ENCODE data around the gene SEMG1.

The SEMG1 gene, protein sequence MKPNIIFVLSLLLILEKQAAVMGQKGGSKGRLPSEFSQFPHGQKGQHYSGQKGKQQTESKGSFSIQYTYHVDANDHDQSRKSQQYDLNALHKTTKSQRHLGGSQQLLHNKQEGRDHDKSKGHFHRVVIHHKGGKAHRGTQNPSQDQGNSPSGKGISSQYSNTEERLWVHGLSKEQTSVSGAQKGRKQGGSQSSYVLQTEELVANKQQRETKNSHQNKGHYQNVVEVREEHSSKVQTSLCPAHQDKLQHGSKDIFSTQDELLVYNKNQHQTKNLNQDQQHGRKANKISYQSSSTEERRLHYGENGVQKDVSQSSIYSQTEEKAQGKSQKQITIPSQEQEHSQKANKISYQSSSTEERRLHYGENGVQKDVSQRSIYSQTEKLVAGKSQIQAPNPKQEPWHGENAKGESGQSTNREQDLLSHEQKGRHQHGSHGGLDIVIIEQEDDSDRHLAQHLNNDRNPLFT

DNA sequence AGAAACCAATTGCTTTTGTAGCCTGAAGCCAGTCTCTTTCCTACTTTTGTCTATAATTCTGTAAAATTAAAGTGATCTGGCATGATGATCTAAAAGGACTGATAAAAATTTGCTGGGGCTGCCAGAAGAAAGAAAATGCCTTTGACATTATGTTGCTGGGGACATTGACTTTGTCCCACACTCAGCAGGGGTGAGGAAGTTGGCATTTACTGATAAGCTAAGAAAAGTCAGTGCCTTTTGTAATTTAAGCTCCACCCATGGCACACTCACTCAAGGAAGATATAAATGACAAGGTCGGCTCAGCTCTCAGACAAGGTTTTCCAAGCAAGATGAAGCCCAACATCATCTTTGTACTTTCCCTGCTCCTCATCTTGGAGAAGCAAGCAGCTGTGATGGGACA, at the start of gene SEMG1:
TSS of gene SEMG1 (plus strand) at position 309 of the 400 bp plus-strand sequence. CDS start at position 330, 21 bp downstream.
- DNase-seq = no peak

DNA sequence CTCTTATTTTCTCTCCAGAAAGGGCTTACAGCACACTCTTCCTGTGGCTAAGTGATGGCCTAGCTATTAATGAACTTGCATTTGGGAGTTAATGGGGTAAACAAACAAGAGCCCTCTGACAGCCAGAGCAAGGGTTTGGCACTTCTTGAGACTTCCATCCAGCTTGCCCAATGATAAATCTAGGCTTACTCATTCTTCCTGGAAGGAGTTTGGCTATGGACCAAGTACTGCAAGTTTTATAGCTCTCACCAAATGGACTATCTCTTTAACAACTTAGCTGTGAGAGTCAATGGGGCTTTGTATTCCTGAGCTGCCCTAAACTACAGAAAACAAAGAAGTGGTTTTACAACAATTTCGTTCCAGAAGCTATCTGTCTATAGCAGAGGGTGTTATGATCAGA, 48.9 kb upstream of the SEMG1 start:
- no peak for DNase-seq

DNA sequence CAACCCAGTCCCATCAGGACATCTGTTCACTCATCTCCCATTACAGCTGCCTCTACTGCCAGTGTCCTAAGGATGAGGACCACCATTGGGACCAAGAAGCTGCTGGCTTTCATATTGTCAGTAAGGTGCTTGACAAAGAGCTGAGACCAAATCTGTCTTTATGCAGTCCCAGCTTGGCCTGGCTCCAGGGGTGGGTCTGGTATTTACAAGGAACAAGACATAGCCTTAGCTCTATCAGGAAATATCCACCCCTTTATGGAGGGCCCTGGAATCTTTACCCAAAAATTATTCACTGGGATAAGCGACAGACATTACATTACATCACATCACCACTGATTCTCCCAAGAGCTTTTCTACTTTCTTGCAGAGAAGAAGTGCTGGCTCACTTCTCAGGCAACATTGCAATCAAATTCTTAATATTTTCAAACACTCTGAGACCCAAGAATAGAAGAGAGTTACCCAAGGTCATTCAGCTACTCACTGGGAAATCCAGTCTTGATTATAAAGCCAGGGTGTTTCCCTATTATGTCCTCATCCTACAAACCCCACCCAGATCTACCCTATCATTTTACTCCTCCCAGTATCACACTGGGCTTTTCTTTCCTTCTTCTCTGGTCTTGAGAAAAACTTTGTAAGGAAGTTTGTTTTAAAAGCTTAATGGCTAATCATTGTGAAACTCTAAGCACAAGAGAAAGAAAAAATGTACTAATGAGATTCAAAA, 43.6 kb upstream of the SEMG1 start:
- no peak for DNase-seq

DNA sequence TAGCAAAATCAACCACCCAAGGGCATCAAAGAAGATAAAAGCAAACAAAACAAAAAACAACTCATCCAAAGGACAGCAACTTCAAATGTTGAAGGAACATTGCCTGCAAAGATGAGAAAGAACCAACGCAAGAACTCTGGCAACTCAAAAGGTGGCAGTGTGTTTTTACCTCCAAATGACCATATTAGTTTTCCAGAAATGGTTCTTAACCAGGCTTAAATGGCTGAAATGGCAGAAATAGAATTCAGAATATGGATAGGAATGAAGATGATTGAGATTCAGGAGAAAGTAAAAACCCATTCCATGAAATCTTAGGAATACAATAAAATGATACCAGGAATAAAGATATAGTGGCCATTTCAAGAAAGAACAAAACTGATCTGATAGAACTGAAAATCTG, 41.9 kb upstream of the SEMG1 start:
- no peak for DNase-seq

DNA sequence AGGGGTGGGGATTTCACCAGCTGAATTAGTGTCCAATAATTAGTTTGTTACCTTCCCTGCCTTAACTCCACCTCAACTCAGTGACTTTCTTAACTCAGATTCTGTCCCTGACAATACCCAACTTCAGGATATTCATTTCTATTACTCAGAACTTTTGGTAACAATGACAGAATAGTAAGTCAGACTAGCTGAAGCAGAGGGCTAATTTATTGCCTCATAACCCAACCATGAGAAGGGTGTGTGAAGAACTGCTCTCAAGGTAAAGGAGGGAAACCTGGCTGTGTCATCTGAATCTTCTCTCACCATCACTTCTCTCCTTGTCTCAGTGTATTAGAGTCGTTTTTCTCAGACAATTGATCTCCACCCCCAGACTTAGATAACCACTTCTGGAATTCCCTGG, 33.3 kb upstream of the SEMG1 start:
- DNase-seq = no peak

DNA sequence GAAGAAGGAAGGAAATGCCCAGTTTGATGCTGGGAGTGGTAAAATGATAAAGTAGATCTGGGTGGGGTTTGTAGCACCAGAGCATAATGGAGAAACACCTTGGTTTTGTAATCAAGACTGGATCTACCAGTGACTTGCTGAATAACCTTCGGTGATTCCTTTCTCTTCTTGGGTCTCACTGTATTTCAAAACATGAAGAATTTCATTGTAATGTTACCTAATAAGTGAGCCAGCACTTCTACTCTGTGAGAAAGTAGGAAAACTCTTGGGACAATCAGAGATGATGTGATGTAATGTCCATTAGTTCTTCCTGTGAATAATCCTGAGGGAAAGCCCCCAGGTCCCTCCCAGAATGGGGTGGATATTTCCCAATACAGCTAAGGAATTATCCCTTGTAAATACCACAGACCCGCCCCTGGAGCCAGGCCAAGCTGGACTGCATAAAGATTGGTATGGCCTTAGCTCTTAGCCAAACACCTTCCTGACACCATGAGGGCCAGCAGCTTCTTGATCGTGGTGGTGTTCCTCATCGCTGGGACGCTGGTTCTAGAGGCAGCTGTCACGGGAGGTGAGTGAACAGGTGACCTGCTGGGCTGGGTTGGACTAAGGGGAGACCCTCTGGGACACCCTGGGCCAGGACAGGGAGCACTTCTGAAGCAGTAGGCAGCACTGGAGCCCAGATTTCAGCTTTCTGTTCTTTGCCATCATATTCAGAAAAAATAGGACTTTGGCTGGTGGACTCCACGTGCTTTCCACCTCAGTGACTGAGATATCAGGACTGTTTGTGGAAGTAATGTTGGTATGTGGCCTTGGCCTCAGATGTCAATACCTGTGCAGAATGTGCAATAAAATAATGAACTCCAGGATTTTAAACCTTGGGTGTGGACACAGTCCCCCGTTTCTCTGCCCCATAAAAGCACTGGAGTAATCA, 32.1 kb upstream of the SEMG1 start, which contains the start of gene PI3:
TSS of gene PI3 (plus strand) at position 469 of the 931 bp plus-strand sequence. CDS start at position 490, 21 bp downstream.
- DNase-seq = no peak

DNA sequence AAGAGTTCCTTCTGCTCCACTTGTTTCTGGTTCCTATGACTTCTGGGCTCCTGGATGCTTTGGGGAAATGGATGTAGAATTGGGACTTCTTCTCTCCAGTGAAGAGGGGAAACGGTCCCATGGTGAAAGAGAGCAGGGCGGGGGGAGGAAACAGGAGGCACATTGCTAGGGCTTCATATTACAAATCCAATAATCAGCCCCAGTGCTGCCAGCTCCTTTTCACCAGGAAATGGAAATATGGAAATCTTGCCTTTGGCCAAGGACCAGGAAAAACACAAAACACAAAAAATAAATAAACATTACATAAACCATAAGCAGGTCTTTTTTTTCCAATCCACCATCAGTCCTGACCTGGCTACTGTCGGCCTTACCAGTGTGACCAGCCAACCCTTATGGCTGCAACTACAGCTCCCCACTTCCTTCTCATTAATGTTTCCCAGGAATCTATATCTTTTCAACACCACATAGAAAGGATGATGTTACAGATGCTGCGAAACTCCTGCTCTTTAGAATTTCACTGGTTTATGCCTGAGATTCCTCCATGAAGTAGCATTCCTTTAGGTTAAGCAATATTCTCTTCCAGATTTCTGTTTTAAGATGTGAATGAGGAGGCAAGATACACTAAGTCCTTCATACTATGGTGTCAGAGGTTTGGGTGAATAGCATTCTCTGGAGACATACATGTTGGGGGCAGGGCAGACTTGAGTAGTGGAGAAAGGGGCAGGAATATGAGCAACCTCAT, 30.1 kb upstream of the SEMG1 start:
- DNase-seq = no peak

DNA sequence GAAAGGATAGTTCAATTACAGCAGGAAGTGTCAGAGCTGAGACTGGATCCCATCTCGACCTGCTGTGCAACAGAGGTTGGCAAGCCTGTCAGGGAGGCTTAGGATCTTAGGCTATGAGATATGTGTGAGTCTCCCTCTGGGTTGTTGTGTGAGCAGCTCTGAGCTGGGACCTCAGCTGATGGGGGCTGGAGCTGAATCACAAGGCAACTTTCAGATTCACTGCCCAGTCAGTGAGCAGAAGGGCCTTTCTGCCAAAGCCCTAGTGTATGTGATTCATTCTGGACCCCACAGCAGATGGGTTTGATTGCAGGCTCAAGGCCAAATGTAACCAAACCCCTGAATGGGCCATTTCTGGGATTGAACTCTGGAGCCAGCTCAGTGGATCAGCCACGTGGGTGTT, 27.7 kb upstream of the SEMG1 start:
- no peak for DNase-seq

DNA sequence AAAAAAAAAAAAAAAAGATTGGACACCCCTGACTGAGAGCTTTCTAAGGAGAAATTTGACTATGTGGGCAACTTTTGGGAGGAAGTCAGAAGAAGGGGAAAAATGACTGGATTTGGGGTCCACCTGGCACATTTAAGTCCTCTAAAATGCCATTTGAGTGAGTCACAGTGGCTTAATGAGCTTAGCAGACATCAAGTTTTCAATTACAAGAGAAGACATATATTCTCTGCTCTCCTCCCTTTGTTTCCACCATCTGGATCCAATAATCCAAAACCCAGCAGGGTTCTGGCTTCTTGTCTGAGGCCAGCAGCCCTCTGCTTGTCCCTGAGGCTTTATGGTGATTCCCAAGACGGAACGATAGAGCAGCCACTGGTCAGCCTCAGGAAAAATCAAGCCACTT, 25.2 kb upstream of the SEMG1 start:
- DNase-seq = no peak

DNA sequence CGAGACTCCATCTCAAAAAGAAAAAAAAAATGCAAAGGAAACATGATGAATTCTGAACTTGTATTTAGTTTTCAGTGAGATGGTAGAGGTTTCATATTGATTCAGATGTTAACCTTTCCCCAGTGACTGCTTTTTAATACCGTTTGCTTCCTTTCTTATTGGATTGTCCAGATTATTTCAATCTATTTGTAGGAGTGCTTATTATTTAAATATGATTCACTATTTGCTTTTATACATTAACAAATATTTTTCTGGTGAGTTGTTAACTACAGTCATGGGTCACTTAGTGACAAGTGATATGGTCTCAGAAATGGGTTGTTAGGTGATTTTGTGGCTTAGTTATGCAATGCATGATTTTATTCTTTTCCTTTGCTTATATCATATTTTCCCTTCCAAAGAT, 23.7 kb upstream of the SEMG1 start:
- no peak for DNase-seq

DNA sequence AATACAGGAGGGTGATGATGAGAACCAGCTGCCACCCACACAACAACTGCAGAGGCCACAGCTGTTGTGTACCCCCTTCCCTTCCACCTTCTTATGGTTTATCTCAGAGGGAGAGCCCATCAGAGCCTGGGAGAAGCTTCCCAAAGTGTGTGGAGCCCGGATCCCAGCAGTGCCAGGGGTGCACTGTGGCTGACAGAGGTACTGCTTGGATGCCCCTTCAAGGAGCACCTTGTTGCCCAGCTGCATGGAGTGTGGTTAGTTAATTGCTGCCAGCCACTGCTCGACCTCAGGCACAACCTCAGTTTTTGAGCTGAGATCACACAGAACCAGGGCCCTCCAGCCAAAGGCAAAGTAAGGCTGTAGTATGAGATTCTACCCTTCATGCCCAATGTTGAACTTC, 19.1 kb upstream of the SEMG1 start:
- no peak for DNase-seq

DNA sequence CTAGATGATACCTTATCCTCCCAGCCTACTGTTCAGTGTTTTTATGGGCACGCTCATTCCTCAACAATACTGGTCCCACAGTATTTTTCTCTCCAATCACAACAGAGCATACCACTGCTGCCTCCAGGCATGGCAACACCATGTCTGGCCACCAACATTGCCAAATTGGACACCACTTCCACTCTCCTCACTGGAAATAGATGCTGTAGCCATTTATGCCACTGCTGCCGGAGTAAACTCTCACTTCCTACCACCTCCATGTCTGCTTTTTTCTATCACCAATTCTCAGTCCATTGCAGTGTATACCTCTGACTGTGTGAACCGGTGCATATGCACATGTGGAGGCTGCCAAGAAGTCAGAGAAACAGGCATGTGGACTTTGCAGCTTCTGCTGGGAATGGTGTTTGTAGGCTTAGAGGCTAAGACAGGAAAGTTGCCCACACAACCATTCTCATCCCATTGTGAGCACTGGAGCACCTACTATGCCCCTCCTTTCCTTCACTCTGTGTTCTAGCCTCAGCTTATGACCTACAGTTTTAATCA, 17.7 kb upstream of the SEMG1 start:
- DNase-seq = no peak

DNA sequence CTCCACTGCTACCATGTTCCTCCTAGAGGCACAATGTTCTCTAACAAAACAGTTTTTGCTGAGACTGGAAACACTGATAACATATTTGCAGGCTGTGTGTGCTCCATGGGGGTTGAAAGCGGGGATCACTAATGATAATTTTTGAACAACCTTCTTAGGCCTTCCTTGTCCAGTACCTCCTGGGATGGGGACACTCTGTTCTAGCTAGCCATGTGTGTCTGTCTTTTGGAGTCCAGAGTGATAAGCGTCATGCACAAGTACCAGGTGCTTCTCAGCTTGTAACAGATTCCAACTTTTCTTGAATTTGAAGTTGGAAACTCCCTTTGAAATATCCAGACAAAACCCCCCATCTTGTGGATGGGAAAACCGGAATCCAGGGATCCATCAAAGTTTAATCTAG, 17.0 kb upstream of the SEMG1 start:
- DNase-seq = no peak

DNA sequence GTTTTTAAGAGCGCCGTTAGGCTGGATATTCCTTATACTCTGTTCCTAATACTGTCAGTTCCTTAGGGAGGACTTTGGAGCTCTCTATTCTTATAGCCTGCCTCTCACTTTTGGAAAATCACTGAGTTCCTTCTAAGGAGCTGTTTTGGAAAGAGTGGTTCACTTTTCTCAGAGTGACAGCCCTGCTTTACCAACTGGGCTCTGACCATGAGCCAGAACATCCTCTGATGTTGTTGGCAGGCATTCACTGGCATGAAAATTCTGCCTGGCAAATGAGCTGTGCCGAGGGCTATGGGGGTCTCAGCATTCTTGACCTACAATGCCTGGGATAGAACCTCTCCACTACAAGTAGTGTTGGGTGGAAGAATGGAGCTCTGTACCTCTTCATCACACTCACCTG, 14.9 kb upstream of the SEMG1 start:
- DNase-seq = no peak

DNA sequence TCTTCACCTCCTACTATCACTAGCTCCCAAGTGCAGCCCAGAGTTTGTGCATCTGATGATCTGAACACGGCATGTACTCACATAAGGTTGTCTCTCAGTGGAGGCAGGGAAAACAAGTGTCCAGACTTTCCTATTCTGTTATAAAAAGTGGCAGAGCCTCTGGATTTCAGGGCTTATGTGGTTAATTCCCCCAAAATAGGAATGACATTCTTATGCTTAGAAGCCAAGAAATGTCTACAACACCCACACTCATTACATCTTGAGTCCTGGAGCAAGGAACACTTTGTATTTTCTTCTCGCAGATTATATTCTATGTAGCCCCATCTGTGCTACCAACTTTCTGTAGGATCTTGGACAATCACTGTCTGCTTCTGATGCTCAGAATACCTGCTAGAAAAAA, 13.5 kb upstream of the SEMG1 start:
- no peak for DNase-seq

DNA sequence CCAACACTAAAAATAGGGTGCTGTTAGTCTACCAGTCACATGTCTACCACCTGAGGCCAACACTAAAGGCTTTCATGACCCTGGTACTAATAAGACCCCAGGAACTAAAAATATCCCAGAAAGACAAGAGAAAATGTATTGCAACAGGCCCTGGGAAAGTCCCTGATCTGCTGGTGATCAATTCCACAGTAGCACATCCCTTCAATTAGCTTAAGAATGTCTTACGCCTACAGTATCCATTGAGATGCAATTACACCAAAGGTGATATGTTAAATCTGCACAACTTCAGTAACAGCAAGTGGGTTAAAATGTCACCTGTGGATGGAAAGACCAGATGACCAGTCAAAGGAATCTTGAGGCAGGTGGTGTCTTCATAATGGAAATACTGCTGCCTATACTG, 3.1 kb downstream of the SEMG1 start:
- no peak for DNase-seq

DNA sequence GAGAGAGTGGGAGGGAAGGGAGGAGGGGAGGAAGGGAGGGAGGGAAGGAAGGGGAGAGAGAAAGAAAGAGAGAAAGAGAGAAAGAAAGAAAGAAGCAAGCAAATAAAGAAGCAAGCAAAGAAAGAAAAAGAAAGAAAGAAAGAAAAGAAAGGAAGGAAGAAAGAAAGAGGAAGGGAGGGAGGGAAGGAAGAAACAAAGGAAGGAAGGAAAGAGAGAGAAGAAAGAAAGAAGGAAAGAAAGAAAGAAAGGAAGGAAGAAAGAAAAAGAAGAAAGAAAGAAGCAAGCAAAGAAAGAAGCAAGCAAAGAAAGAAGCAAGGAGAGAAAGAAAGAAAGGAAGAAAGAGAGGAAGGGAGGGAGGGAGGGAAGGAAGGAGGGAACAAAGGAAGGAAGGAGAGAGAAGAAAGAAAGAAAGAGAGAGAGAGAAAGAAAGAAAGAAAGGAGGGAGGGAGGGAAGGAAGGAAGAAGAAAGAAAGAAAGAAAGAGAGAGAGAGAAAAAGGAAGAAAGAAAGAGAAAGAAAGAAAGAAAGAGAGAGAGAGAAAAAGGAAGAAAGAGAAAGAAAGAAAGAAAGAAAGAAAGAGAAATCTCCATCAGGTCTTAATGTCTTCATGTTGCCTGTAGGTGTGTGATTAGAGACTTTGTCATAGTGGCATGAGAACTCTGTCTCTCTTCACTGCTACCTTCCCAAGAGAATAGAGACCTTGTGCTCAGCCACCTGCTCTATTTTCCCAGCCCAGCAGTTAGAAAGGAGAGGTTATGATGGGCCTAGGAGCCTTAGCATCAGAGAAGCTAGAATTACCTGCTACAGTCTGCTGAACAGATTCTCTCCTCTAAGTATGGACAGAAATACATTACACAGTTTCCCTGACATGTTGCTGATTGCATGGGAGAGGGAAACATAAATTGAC, 5.0 kb downstream of the SEMG1 start:
- no peak for DNase-seq

DNA sequence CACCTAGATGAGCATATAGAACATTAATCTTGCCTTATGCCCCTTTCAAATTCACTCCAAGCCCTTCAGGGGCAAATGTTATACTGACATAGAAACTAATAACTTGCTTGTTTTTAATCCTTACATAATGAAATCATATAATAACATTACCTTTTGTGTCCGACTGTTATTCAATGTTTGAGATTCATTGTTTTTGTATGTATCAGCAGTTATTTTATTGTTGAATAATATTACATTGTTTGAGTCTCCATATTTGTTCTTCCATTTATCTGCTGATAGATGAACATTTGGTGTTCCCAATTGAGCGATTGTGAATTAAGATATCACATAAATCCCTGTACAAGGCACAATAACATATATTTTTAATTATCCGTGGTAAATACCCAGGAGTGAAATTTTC, 6.0 kb downstream of the SEMG1 start:
- no peak for DNase-seq

DNA sequence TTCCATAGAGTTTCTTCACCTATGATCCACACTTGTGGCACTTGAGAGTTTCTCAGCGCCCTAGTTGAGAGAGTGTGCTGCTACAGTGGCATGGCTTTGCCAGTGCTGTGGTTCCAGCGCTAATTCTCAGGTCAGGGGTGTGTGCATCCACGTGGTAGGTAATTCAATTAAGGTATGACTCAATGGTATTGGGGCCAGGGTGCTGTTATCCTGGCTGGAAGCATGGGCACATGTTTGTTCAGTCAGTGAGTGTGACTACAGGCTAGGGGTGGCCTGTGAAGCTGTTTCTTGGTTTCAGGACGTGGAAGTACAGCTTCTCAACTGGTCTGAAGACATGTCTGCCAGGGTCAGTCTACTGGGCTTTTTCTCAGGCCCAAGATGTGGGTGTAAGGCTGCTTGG, 11.3 kb downstream of the SEMG1 start:
- DNase-seq = no peak

DNA sequence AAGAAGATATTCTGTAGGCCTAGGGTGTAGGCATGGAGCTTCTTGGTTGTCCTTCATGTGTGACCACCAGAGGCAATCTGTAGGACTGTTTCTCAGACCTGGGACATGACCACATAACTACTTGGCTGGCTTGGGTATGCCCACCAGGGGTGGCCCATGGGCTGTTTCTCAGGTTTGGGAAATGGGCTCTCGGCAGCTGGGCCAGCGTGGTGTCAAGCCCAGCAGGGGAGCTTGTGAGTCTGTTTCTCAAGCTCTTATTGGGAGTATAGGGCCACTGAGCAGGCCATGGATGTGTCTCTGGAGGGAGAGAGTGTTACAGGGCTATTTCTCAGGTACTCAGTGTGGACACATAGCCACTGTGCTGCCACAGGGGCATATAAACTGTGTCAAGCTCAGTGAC, 11.8 kb downstream of the SEMG1 start:
- no peak for DNase-seq

DNA sequence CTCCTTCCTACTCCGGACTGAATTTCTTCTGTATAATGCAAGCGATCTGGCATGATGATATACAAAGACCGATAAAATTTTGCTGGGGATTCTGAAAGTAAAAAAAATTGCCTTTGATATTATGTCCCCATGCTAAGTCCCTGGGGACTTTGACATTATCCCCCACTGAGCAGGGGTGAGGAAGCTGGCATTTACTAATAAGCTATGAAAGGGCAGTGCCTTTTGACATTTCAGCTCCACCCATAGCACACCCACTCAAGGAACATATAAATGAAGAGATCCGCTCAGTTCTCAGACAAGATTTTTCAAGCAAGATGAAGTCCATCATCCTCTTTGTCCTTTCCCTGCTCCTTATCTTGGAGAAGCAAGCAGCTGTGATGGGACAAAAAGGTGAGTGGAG, 14.2 kb downstream of the SEMG1 start, which contains the start of gene SEMG2:
TSS of gene SEMG2 (plus strand) at position 298 of the 400 bp plus-strand sequence. CDS start at position 315, 17 bp downstream.
- no peak for DNase-seq
